HG02610 (cell line): ENCODE measurements around the gene F10.

Experiments
- ATAC-seq: cut with Tn5 transposase; IDR thresholded peaks from one replicate; pipeline ENCODE4 v1.9.1; 2021; ENCODE audit warnings: mild to moderate bottlenecking, moderate library complexity; ENCODE audit not compliant: unreplicated experiment

The F10 gene

GRCh38 chr13:113086031-113086750, 36.4 kb upstream of the F10 start:
- no peak for ATAC-seq

GRCh38 chr13:113086991-113087922, 35.3 kb upstream of the F10 start:
- ATAC-seq, result no peak

- ATAC-seq, result no peak
These were observed 34.5 kb upstream of the F10 start for GRCh38 chr13:113087923-113088690.

- ATAC-seq, result no peak
These were observed 33.9 kb upstream of the F10 start for GRCh38 chr13:113088691-113089020.

GRCh38 chr13:113089693-113090414, 32.7 kb upstream of the F10 start:
- no peak for ATAC-seq

GRCh38 chr13:113090415-113090770, 32.2 kb upstream of the F10 start:
- ATAC-seq, result no peak

- ATAC-seq, result no peak
These were observed 31.8 kb upstream of the F10 start for GRCh38 chr13:113090806-113091205.

GRCh38 chr13:113091211-113091771, 31.3 kb upstream of the F10 start:
- ATAC-seq, result no peak

GRCh38 chr13:113091891-113092775, 30.5 kb upstream of the F10 start:
- no peak for ATAC-seq

GRCh38 chr13:113092776-113093579, 29.6 kb upstream of the F10 start:
- ATAC-seq, result no peak

GRCh38 chr13:113093580-113094409, 28.8 kb upstream of the F10 start:
- ATAC-seq, result no peak

GRCh38 chr13:113094410-113094800, 28.2 kb upstream of the F10 start:
- ATAC-seq, result no peak

- ATAC-seq, result no peak
These were observed 27.2 kb upstream of the F10 start for GRCh38 chr13:113095146-113096051.

GRCh38 chr13:113096052-113096744, 26.4 kb upstream of the F10 start:
- ATAC-seq, result no peak

- ATAC-seq, result no peak
These were observed 25.8 kb upstream of the F10 start for GRCh38 chr13:113096745-113097305.

GRCh38 chr13:113097651-113098050, 24.9 kb upstream of the F10 start:
- no peak for ATAC-seq
